Superior temporal gyrus (tissue), 1 donor: ENCODE results near the gene ISG20.
"Not testable (repeated sequence)": the region's sequence is repeated elsewhere in the genome, so short reads cannot be mapped to it uniquely, and the experiment has no call there.

Experiments used
- DNase-seq: peaks from one replicate; pipeline ENCODE4 v3.0.0-alpha.2; 2016; ENCODE audit errors: extremely low spot score

The ISG20 gene

DNA sequence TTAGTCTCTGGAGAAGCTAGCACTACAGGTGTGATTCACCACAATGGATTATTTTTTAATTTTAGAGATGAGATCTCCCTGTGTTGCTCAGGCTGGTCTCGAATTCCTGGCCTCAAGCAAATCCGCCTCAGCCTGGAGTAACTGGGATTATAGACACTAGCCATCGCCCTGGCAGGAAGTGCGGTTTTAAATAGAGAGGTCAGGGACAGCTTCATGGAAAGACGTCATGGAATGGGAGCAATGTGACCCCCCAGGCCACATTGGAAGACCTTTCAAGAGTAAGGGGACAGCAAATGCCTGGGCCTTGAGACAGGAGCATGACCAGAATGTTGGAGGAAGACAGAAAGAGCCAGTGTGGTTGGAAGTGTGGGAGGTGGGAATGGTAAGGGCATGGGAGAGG, 2.2 kb upstream of the ISG20 start:
- no peak for DNase-seq

GRCh38 chr15:88637436-88637835, 1.4 kb upstream of the ISG20 start:
- DNase-seq = no peak

DNA sequence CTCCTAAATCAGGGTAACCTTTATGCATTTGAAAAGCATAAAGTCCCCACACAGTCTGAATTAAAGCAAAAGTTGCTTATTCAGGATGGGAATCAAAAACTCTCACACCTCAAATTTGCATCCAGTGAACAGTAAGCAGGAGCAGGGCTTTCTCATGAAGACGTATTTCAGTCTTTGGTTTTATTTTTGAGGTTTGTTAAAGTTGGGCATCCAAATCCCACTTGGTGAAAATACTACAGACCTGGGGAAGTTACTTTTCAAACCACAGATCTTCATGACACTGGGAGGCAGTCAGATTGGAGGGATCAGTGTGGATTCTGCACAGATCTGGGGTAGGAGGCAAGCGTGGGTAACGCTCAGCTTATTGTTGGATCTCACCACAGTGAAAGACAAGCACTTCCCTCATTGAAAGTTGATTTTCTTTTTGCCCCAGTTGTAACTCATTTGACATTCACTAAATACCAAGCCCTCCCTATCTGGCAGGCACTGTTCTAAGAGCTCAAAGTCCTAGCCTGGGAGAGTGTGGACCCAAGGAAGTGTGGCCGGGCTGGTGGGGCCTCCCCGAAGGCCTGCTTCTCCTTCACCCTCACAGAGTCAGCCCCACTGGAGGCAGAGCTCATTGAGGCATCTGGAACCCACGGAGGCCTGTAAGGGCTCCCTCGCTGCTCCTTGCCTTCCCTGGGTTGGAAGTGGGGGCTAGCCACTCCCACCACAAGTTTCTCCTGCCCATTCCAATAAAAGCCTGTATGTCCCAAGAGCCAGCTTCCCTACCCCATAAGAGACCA, 783 bp upstream of the ISG20 start:
- DNase-seq = no peak

DNA sequence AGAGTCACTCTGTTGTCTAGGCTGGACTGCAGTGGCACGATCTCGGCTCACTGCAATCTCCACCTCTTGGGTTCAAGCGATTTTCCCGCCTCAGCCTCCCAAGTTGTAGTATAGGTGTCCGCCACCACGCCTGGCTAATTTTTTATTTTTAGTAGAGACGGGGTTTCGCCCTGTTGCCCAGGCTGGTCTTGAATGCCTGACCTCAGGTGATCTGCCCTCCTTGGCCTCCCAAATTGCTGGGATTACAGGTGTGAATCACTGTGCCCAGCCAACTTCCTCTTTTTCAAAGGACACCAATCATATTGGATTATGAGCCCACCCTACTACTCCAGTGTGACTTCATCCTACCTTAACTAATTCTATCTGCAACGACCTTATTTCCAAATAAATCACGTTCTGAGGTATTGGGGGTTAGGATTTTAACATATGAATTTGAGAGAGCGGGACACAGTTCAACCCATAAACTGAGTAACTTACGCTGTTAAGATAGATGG, 3.2 kb downstream of the ISG20 start:
- no peak for DNase-seq

DNA sequence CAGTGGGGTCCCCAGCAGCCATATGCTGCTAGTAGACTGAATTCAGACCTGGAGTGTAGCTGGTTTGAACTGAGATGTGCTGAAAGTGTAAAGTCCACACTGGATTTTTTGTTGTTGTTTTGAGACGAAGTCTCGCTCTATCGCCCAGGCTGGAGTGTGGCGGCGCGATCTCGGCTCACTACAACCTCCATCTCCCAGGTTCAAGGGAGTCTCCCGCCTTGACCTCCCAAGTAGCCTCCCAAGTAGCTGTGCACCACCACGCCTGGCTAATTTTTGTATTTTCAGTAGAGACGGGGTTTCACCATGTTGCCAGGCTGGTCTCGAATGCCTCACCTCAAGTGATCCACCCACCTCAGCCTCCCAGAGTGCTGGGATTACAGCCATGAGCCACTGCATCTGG, 3.7 kb downstream of the ISG20 start:
- DNase-seq = not testable (repeated sequence)

GRCh38 chr15:88644741-88645140, 5.9 kb downstream of the ISG20 start:
- DNase-seq = no peak

DNA sequence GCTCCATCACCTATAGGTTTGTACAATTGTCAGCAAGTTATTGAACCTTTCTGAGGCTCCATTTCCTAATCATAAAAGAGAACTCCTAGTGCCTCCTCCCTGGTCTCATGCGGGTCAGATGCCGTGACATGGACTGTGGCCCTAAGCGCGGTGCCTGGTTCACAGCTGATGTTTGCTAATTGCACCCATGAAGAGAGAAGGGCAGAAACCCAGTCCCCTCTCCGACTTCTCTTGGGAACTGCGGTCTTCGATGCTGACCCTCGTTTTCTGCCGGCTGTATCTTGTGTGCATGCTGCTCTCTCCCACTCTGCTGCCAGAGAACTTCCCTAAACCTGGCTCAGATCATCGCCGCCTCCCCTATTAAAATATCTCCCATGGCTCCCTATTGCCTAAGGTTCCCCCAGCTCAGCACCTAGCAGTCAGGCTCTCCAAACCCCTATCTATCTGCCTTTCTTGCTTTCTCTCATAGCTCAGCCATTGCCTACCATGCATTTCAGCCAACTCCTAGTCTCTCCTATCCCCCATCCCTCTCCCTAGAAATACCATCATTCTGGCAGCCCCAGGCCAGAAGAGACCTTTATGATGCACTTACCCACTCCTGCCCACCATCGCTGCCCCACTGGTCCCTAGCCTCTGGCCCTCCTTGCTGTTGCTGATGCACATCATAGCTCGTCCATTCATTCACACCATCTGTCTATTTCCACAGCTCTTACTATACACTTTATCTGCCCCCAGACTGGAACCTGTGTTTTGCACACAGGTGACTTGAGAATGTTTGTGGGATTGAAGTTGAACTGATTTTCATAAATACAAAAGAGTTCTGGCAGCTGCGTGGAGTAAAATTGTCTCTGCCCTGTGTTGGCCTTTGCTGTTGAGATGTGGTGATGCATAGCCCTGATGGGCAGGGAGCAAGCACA, 6.6 kb downstream of the ISG20 start:
- no peak for DNase-seq

- no peak for DNase-seq
Measured at GRCh38 chr15:88646088-88646405, 7.2 kb downstream of the ISG20 start.

DNA sequence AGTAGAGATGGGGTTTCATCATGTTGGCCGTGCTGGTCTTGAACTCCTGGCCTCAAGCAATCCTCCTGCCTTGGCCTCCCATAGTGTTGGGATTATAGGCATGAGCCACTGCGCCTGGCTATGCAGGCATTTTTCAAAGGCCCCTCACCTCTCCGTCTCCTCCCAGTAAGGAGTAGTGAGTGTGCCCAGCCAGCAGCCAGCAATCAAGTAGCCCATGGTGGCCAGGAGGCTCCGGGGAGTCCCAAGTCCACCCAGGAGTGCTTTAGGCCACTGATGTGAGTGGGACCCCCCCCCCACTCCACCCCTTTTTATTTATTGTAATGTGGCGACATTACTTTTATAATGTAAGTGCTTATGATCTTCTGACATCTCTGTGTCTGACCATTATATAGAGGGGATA, 8.1 kb downstream of the ISG20 start:
- no peak for DNase-seq

DNA sequence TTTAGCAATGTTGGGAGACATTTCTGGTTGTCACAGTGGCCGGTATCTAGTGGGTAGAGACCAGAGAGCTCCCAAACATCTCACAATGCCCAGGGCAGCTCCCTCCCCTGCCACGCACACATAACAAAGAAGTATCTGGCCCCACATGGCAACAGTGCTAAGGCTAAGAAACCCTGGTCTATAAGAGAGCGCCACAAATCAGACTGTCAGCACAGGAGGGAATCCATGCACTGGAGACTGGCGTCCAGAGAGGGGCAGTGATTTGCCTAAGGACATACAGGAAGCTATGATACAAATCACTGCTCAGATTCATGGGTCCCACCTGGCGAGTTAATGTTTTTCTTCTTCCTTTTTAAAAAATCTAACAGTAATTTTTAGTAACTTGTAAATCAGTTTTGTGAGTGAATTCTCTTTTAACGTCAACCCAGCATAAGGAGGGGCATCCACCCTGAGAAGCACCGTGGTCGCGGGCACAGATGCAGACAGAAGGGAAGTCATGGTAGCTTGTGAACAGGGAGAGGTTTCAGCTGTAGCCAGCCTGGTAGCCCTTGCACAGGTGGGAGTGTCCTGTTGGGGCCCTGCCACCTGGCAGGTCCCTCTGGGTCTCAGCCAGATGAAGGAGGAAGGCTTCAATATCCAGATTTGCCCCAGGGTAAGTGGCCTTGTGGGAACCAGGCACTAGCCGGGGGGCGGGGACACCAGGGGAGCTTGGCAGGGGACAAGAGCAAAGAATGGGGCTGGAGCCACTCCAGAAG, 8.7 kb downstream of the ISG20 start:
- DNase-seq = no peak

GRCh38 chr15:88648357-88649214, 9.8 kb downstream of the ISG20 start:
- peak; percentile 29 for DNase-seq

- peak; percentile 94 for DNase-seq
Measured at GRCh38 chr15:88649286-88649733, 10.5 kb downstream of the ISG20 start.

- no peak for DNase-seq
Measured at GRCh38 chr15:88649753-88650551, 11.1 kb downstream of the ISG20 start.

DNA sequence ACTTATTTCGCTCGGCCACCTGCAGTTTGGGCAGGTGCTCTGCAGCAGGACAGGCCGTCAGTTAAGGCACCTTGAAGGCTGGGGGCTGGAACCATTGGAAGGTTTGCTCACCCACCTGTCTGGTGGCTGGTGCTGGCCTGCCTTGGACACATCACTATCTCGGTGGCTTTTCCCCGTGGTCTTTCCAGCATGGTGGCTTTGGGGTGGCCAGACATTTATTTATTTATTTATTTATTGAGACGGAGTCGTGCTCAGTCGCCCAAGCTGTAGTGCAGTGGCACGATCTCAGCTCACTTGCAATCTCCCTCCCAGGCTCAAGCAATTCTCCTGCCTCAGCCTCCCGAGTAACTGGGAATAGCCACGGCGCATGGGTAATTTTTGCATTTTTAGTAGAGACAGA, 11.7 kb downstream of the ISG20 start:
- DNase-seq = no peak

GRCh38 chr15:88651136-88651732, 12.4 kb downstream of the ISG20 start:
- DNase-seq = no peak

DNA sequence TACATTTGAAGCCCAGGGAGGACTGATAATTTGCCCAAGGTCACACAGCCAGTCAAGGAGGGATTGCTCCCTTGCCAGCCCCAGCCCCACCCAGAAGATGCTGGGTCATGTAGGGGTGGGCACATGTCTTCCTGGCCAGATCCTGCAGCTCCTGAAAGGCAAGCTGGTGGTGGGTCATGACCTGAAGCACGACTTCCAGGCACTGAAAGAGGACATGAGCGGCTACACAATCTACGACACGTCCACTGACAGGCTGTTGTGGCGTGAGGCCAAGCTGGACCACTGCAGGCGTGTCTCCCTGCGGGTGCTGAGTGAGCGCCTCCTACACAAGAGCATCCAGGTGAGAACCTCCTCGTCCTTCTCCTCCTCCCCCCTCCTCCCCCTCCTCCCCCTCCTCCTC, 13.2 kb downstream of the ISG20 start:
- DNase-seq = no peak

DNA sequence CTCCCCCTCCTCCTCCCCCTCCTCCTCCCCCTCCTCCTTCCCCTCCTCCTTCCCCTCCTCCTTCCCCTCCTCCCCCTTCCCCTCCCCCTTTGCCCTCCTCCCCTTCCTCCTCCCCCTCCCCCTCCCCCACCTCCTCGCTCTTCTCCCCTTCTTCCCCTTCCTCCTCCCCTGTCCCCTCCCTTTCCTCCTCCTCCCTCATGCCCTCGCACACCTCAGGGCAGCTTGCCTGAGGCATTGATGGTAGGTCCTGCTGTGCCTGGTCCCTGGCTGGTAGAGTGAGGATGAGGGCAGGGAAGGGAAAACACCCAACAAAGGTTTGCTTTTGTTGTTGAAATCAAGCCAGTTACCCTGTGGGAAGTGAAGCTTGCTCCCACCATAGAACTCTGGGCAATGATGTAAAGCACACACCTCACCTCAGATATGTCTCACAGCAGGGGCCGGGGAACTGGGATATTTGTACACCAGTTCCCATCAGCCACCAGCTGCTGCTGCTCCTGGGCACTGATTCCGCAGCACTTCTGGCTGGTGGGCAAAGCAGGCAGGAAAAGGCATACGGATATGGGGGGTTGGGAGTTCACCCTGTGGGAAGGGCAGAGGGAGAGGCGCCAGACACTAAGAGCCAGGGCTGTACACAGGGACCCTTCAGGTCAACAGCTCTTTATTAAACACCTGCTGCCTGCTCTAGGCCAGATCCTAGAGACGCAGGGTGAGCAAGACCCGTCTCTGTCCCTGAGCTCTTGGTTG, 13.8 kb downstream of the ISG20 start:
- no peak for DNase-seq

DNA sequence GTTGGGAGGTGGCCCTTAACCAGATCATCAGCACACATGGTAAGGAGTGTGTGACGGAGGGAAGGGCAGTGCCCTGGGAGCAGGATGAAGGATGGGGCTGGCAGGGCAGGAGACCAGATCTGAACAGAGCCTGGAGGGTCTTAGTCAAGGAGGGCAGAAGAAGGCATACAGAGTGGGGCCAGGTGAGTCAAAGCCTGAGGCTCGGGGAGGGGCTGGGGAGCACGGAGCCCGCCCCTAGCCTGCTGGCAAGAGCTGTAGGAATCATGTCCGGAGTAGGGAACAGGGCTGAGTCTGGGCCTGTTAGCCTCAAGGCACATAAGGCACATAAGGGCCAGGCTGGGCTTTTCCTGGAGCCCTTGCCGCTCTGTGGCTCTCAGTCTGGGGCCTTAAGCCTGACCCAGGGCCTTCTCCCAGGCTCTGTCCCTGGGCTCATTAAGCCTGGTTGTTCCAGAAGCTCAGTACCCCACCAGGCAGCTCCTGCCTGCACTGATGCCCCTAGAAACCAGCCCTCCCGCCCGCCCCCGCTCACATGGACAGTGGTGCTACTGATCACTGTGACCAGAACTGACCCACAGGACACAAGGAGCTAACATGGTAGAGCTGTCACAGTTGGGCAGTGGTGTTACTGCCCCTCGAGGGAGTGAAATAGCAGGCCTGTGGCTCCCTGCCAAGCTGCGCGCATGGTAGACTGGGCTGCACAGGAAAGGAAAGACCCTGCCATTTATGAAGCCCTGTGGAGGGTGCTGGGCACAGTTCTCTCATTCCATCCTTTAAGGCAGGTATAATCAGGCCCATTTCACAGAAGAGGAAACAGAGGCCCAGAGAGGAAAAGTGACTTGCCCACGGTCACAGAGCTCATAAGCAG, 14.6 kb downstream of the ISG20 start:
- DNase-seq = no peak
